Fibroblast of lung (primary cell): ENCODE results near the gene DOK6. TPM values are rescaled to one million over a fixed set of nuclear protein-coding genes. Genes with fewer than 3 reads are reported as not detected.

Source experiments
- DNase-seq, 2 donors: peaks; one replicate each; pipeline versions ENCODE4 v3.0.0 to v3.0.0-alpha.2; 2010; ENCODE audit warnings: low read depth in 2 of 2
- H2AFZ ChIP-seq: 2 replicates; pipeline ENCODE4 v1.5.1; 2012; ENCODE audit warnings: low read length, control low read depth, inconsistent platforms
- H3K27ac ChIP-seq: 2 replicates; pipeline ENCODE4 v1.5.1; 2011; ENCODE audit warnings: low read length, control low read depth; ENCODE audit not compliant: insufficient read depth
- H3K27me3 ChIP-seq: 2 replicates; pipeline ENCODE4 v1.5.1; 2011; ENCODE audit warnings: mild to moderate bottlenecking, low read length; ENCODE audit not compliant: control insufficient read depth, insufficient read depth
- H3K36me3 ChIP-seq: 2 replicates; pipeline ENCODE4 v1.5.1; 2011; ENCODE audit warnings: low read length; ENCODE audit not compliant: control insufficient read depth, insufficient read depth
- H3K4me1 ChIP-seq: 2 replicates; pipeline ENCODE4 v1.5.1; 2011; ENCODE audit warnings: low read length; ENCODE audit not compliant: control insufficient read depth, insufficient read depth; ENCODE audit errors: extremely low read depth
- H3K4me2 ChIP-seq: 2 replicates; pipeline ENCODE4 v1.5.1; 2011; ENCODE audit warnings: low read length, control low read depth; ENCODE audit not compliant: insufficient read depth; ENCODE audit errors: extremely low read depth
- H3K4me3 ChIP-seq, 4 experiments: fragments of 200-600 bp in 1 of 4; sonication (generic) in 1 of 4; replicated peaks in 1 of 4; 2 replicates each; pipeline ENCODE4 v1.5.1; 2011 to 2016; ENCODE audit warnings: low read length in 4 of 4, low read depth in 3 of 4, mild to moderate bottlenecking in 3 of 4, control low read depth in 2 of 4, inconsistent platforms in 1 of 4, mixed read lengths in 1 of 4; ENCODE audit not compliant: insufficient read depth in 1 of 4; ENCODE audit errors: control extremely low read depth in 1 of 4
- H3K79me2 ChIP-seq: 2 replicates; pipeline ENCODE4 v1.5.1; 2012; ENCODE audit warnings: mild to moderate bottlenecking, low read length, inconsistent platforms; ENCODE audit not compliant: control insufficient read depth, insufficient read depth
- H3K9ac ChIP-seq: 2 replicates; pipeline ENCODE4 v1.5.1; 2011; ENCODE audit warnings: mild to moderate bottlenecking, low read length, control low read depth; ENCODE audit not compliant: insufficient read depth
- H3K9me3 ChIP-seq: 2 replicates; pipeline ENCODE4 v1.5.1; 2012; ENCODE audit warnings: low read depth, low read length; ENCODE audit not compliant: control insufficient read depth, insufficient read depth
- H4K20me1 ChIP-seq: 2 replicates; pipeline ENCODE4 v1.5.1; 2011; ENCODE audit warnings: low read length; ENCODE audit not compliant: control insufficient read depth, insufficient read depth; ENCODE audit errors: extremely low read depth
- CTCF ChIP-seq, 2 donors: IDR thresholded peaks in 1 of 2; conservative IDR thresholded peaks in 1 of 2; 1 replicate in 1 of 2; 2 replicates in 1 of 2; pipeline ENCODE4 v1.5.1; 2011 to 2012; ENCODE audit warnings: low read length in 2 of 2, control low read depth in 1 of 2, inconsistent platforms in 1 of 2, low read depth in 1 of 2, mild to moderate bottlenecking in 1 of 2
- EZH2 ChIP-seq: IDR thresholded peaks from 2 replicates; pipeline ENCODE4 v1.5.1; 2012; ENCODE audit warnings: low read length, control low read depth, mild to moderate bottlenecking; ENCODE audit errors: missing control alignments
- polyA plus RNA-seq, 2 donors: library from polyadenylated mRNA; depleted of rRNA in 1 of 2; stranded (reverse) in 1 of 2; unstranded in 1 of 2; fragments of >200 nt; gene quantifications; 2 replicates each; pipeline ENCODE4 v1.2.1, GENCODE V29; 2011 to 2012; ENCODE audit warnings: missing spikeins in 1 of 2
- total RNA-seq: library from RNA; depleted of rRNA; stranded (reverse); fragments of >200 nt; gene quantifications from 2 replicates; pipeline ENCODE4 v1.2.1, GENCODE V29; 2014

The DOK6 gene
- total and polyA plus RNA-seq, 2 donors (not counting 1 experiment from before 2014, with no cell fraction given), result 4.0 to 7.8 TPM

- H2AFZ ChIP-seq, result no peak overlapping the region
- H3K27me3 ChIP-seq, result no peaks in the 10 kb centered on the region
- H3K9ac ChIP-seq, result no peak overlapping the region
- TF ChIP-seq EZH2 (no peak), CTCF (conservative IDR thresholded peaks at IDR 0.05 in 1 of 2, IDR thresholded peaks at IDR 0.05 in 1 of 2; ENCODE audit: low read depth in 1 of 2, low read length in 2 of 2) (no peak)
- no peaks in the 10 kb centered on the region for H3K79me2 ChIP-seq
- peak in 1 of 2 donors; percentile 67 for DNase-seq
- no peak overlapping the region for H3K4me3 ChIP-seq
- H3K4me1 ChIP-seq, result no peaks in the 10 kb centered on the region
- no peaks in the 10 kb centered on the region for H4K20me1 ChIP-seq
- H3K27ac ChIP-seq, result no peak overlapping the region
- H3K36me3 ChIP-seq, result no peaks in the 10 kb centered on the region
- no peak overlapping the region for H3K4me2 ChIP-seq
- H3K9me3 ChIP-seq, result no peaks in the 10 kb centered on the region
Observed at GRCh38 chr18:69725855-69726508, 325.3 kb downstream of the DOK6 start.

- Histone ChIP-seq H3K79me2 (no peaks in the 10 kb centered on the region), H3K9me3 (no peaks in the 10 kb centered on the region), H3K4me3 (no peak overlapping the region), H3K4me1 (no peaks in the 10 kb centered on the region), H3K27me3 (no peaks in the 10 kb centered on the region), H2AFZ (no peak overlapping the region), H4K20me1 (no peaks in the 10 kb centered on the region), H3K4me2 (no peak overlapping the region), H3K36me3 (no peaks in the 10 kb centered on the region), H3K27ac (no peak overlapping the region), H3K9ac (no peak overlapping the region)
- DNase-seq, result peak in 1 of 2 donors; percentile 82
- TF ChIP-seq CTCF (conservative IDR thresholded peaks at IDR 0.05 in 1 of 2, IDR thresholded peaks at IDR 0.05 in 1 of 2; ENCODE audit: low read depth in 1 of 2, low read length in 2 of 2) (no peak), EZH2 (no peak)
Observed at GRCh38 chr18:69727912-69728572, 327.4 kb downstream of the DOK6 start.

DNA sequence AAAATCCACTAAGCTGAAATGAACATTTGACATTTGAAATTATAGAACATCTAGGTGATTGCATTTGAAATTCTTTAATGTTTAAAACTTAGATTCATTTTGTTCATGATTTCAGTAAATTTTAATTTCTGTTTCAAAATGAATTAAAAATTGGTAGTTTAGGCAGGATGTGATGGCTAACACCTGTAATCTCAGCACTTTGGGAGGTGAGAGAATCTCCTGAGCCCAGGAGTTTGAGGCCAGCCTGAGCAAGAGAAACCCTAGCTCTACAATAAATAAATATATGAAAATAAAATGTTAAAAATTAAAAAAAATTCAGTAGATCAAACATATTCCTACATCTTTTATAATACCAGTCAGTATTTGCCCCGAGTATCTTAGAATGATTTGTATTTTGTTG, 330.0 kb downstream of the DOK6 start:
- H2AFZ ChIP-seq, result no peak overlapping the region
- H3K9me3 ChIP-seq, result no peaks in the 10 kb centered on the region
- H3K4me1 ChIP-seq, result no peaks in the 10 kb centered on the region
- DNase-seq, result no peak
- no peak overlapping the region for H3K27ac ChIP-seq
- H3K4me3 ChIP-seq, result no peak overlapping the region
- TF ChIP-seq EZH2 (no peak), CTCF (conservative IDR thresholded peaks at IDR 0.05 in 1 of 2, IDR thresholded peaks at IDR 0.05 in 1 of 2; ENCODE audit: low read depth in 1 of 2, low read length in 2 of 2) (no peak)
- H3K27me3 ChIP-seq, result no peaks in the 10 kb centered on the region
- H3K9ac ChIP-seq, result no peak overlapping the region
- no peaks in the 10 kb centered on the region for H3K36me3 ChIP-seq
- no peaks in the 10 kb centered on the region for H3K79me2 ChIP-seq
- H4K20me1 ChIP-seq, result no peaks in the 10 kb centered on the region
- H3K4me2 ChIP-seq, result no peak overlapping the region
